ENCODE data around the gene TCEA3.
A peak's percentile ranks its signal among the peaks of the same experiment; 100 is the strongest.

The TCEA3 gene

DNA sequence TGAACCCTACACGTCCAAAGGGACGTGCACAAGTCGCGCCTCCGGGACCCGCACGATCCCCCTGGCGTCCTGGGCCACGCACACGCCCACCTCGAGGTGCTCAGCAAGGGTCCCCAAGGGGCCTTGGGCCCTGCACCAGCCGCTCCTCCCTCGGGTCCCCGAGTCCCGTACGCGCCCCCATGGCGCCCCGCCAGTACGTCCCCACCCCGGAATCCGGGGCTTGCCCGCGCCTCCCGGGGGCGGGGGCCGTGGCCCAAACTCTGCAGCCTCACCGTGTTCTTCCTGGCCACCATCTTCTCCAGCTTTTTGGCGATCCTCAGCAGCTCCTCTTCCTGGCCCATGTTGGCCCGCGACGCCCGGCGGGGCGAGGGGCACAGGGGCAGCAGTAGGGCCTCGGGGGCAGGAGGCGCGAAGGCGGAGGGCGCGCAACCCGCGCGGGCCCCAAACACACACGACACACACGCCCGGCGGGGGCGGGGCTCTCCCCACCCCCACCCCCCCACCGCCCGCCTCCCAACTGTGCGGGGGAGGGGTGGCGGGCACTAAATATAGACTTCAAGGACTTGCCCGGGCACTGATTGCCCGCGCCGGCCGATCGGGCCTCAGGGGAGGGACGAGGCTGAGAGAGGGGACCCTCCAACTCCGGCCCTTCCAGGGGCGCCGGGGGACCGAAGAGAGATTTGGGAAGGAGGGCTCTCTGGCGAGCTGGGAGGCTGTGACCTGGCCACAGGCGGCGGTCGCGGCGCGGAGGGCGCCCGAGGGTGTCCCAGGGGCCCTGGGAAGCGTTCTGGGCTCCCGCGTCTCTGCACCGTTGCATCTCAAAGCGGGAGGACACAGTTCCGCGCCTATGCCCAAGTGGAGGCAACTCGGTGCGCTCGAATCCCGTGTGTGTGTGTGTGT lies at the start of gene TCEA3:
TSS of gene TCEA3 (minus strand) at position 456 of the 900 bp plus-strand sequence. CDS start at position 341, 115 bp downstream.
- DNase-seq, result peak; percentile 40

DNA sequence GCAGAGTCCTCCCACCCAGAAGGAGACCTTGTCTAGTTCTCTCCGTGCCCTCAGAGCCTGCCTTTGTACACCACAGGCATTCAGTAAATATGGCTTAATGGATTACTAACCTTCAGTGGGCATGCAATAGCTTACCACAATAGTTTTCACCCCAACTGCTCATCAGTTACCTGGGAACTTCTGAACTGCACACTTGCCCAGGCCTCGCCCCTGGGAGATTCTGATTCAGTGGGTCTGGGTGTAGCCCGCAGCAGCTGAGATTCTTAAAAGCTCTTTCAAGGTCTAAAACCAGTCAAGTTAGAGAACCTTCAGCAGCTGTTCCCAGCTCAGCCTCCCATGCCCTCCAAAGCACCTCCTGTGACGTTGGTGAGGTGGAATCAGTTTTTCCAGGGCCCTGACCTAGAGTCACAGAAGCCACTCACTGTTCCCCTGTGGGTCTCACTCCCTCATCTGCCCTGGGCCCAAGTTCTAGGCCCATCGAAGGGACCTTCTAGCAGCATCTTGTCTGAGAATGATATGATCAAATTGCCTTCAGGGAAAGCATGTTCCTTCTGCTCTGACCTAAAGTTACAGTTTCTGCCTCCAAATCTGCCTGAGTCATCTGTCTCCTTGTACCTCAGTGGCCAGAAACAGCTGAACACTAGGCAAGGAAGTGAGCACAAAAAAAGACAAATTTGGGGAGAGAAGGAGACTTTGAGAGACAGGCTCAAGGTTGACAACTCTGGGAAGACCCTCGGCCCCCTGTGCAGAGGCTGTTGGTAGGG lies 48.7 kb upstream of the TCEA3 start:
- DNase-seq, result peak; percentile 17

DNA sequence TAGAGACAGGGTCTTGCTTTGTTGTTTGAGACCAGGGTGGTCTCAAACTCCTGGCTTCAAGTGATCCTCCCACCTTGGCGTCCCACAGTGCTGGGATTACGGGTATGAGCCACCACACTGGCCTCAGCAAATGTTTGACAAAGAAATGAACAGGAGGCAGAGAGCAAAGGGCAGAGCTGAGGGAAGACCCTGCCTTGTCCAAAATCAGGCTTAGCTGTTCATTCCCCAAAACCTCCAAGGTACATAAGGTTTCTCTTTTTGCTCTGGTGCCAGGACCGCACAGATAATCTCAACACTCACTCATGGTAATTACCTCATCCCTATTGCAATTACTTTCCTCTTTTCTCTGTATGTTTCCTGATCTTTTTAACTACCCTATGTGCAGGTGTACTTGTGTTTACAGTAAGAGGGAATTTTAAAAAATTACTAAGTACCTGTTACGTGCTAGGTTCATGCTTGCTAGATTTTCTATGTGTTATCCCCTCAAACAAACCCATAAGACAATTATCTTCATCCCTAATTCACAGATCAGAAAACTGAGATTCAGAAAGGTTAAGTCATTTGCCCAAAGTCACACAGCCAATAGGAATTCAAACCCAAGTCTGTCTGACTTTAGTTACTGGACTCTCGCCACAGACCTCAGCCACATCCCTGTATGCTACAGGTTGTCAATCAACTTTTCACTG lies 47.9 kb upstream of the TCEA3 start:
- no peak for DNase-seq

DNA sequence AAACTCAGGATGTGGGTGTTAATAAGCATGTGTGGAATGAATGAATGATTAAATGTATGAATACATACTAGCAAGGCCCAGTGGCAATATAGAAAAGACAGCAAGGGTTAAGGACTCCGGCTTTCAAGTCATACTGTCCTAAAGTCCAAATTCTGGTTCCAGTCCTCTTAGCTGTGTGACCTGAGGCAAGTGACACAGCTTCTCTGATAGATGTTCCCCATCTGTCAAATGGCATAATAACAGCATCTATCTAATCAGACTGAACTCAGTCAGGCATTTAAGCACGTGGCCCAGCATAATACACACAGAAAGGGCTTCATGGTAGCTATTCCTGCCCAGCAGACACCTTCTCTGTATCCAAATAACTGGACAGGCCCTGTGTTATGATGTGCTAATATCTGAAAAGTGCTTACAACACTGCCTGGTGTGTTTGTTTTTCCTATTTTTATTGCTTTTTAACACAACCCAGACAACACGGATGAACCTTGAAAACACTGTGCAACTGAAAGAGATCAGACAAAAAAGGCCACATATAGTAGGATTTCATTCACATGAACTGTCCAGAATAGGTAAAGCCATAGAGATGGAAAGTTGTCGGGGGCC lies 47.0 kb upstream of the TCEA3 start:
- no peak for DNase-seq

DNA sequence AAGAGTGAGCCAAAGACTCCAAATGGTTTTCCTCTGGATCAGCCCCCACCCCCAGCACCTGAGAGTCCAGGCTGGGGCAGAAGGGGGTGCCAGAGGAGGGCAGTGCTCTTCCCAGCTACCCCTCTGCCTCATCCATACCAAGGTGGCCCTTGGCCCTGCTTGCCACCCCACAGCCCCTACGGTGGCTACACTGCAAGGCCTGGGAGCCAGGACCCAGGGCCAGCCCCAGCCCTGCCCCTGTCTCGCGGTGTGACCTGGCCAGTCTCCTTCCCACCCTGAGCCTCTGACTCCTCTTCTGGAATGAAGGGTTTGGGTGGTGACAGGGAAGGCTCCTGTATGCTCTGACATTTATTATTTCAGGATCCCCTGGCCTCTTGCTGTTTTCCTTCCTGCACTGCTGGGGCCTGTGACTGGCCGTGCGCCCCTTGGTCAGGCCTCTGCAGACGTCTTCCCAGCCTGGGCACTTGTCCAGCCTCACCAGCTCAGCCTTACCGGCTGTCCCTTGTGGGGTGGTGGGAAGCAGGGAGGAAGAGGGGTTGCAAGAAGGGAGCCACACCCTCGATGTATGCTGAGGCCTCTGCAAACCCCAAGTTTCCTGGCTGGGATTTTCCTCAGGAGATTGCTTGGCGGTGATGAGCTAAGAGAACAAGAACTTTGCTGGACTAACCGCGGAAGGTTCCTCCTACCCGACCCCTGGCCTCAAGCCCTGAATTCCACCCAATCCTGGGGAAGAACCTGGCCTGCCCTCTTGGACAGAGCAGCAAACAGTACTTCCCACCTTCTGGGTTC lies 45.9 kb upstream of the TCEA3 start:
- DNase-seq, result peak; percentile 84

DNA sequence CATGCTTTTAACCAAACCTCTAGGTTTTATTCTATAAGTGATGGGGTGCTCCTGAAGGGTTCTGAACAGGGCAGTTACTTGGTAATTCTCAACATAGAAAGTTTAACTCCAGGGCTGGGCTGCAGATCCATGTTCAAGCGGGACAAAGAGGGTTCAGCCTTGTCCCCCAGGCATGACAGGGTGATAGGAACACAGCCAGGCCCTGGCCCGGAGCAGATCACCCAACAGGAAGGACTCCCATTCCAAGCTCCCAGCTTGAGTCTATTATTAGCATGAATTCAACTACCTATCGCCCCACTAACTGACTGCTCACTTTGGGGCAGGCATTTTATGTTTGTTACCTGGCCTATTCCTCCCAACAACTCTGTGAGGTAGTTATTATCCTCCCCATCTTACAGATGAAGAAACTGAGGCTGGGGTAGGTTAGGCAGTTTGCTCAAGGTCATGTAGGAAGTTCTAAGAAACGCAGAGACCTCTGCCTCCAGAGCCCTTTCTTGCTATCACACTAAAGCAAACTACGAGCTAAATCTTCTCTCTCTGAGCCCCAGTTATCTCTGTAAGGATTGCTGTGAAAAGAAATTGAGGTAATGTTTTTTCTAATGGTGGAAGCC lies 44.9 kb upstream of the TCEA3 start:
- no peak for DNase-seq

DNA sequence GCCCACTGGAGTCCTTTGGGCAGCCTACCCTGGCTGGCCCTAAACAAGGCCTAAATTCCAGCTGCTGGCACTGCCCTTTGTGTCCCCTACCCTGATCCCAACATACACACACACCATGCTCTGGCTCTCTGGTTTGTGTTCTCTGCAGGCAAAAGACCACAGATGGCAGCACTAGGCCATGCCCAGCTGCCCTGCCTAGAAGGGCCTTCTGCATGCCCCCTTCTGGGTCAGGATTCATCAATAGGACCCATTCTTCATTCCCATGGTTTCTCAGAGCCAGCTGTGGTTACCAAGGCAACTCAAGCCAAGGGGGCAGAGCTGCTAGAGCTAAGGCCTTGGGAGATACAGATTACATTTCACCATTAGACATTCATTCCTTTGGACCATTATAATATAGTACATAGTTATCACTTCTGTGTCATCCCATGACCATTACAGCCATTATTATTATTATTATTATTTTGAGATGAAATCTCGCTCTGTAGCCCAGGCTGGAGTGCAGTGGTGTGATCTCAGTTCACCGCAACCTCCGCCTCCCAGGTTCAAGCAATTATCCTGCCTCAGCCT lies 42.0 kb upstream of the TCEA3 start:
- no peak for DNase-seq

DNA sequence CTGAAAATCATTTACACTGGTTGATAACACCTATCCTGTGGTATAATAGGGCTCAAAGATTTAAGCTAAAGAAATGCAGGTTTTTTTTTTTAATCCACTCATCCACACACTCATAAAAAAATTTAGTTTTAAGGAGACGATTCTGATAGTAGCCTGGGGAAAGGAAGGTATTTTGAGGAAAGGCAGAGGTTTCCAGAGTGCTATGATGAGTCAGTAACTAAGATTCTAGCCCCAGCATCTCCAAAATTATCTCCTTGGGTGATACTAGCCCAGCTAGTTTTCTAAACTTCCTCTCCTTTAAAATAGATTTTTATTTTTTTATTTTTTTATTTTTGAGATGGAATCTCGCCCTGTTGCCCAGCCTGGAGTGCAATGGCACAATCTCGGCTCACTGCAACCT lies 38.7 kb upstream of the TCEA3 start:
- no peak for DNase-seq

DNA sequence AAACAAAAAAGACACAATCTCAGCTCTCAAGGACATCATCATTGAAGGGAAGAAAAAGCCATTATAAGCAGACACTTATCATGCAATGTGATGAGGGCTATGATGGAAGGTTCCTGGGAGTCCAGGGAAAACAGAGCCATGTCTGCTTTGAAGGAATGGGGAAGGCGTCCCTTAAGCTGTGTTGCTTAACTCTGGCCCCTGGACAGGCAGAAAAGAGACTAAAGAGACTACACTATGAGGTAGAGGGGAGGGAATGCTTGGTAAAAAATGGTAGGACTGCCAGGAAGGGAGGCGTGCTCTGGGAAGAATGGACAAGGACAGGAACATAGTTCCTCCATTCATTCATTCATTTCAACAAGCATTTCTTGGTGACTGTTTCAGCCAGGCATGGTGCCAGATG lies 38.2 kb upstream of the TCEA3 start:
- DNase-seq, result no peak

DNA sequence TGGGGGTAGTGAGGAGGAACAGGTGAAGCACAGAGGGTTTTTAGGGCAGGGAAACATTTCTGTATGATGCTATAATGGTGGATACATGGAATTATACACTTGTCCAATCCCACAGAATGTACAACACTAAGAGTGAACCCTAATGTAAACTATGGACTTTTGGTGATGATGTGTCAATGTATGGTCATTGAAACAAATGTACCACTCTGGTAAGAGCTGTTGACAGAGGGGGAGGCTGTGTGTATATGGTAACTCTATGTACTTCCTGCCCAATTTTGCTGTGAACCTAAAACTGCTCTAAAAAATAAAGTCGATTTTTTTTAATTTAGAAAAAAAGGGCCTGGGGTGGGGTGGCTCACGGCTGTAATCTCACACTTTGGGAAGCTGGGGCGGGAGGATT lies 36.5 kb upstream of the TCEA3 start:
- DNase-seq, result no peak

DNA sequence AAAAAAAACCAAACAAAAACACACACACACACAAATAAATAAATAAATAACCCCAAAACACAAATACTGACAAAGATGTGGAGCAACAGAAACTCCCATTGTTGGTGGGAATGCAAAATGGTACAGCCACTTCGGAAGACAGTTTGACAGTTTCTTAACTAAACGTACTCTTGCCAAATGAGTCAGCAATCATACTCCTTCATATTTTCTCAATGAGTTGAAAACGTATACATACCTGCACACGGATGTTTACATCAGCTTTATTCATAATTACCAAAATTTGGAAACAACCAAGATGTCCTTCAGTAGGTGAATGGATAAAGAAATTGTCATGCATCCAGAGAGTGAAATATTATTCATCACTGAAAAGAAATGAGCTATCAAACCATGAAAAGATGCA lies 36.0 kb upstream of the TCEA3 start:
- DNase-seq, result no peak

DNA sequence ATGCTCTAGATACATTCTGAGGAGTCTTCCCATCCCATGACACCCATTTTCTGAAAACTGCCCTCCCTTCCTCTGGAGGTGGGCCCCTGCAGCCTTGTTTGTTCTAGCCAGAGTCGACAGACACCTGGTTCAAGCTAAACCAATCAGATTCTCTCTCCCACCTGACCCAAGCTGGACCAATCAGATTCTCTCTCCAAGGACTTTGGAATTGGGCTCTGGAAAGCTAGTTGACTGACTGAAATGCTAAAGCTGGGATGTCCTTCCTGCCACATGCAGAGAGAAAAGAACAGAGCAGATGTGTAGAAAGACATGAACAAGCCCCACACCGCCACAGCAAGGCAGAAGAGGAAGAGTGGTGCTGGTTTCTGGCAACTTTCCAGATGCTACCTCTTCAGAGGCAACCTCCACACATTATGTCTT lies 34.8 kb upstream of the TCEA3 start:
- no peak for DNase-seq

DNA sequence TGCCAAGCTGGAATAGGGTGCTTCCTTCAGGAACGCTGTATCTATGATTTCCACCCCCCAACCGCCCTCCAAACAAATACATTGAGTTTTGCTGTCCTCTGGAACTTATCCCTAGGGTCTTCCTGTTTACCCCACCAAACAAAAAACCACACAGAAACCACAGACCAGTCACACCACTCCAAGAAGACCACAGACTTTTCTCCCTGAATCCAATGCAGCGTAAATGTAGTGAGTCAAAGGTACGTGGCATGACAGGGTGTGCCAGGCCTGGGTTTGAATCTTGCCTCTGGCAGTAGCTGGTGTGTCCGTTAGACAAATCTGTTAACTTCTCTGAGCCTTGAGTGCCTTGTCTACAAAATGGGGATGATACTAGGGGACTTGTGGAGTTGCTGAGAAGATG lies 31.7 kb upstream of the TCEA3 start:
- DNase-seq, result no peak

DNA sequence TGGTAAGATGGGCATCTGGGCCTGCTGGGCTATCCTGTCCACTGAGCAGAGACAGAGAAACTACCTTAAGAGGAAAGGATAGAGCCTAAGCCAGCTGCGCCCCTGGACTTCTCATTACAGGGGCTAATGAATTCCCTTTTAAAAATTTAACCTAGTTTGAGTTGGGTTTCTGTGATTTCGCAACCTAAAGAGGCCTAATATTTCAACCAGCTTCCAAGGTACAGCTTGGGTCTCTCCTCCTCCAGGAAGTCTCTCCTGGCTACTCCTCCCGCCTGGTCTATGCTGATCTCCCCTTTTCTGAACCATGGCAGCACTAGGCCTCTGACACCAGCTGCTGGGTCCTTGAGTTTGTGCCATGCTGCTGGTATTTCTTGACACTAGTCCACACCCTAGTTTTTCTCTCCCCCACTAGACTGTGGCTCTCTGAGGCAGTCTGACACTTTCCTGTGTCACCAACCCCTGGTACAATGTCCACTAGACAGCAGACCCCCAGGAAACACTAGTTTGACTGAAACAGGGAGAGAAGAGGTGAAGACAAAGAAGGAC lies 29.0 kb upstream of the TCEA3 start:
- no peak for DNase-seq

DNA sequence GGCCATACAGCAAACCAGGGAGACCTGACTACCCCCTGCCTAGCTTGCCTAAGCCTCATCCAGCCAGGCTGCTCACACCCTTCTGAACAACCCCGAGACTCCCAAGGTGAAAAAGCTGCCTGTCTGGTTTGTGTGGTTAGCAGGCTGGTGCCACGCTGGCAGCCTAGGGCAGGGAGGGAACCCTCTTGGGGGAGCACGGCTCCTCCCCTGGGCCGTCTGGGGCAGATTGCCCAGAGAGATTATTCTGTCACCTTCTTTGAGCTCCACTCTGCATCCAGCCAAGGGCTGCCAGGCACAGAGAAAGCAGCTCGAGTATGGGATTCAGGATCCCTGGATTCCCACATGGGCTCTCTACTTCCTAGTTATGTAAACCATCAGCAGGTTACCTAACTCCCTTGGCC lies 27.5 kb upstream of the TCEA3 start:
- DNase-seq, result peak; percentile 22

DNA sequence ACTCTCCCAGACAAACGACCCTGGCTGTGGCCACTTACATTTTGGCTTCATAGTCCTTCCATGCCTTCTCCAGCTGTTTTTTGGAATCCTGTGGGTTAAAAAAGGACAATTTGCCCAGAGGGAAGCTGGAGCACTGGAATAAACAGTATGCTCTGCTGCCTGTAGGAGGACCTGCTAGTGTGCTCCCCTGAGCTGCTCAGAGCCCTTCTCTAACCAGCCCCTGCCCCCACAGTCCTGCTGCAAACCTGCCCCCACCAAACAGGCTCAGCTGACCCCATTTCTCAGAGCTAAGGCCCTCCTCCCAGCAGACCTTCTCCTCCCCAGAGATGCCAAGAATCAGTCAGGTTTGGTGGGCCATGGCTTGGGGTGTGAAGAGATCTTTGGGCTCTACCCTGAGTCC lies 26.9 kb upstream of the TCEA3 start:
- DNase-seq, result no peak

DNA sequence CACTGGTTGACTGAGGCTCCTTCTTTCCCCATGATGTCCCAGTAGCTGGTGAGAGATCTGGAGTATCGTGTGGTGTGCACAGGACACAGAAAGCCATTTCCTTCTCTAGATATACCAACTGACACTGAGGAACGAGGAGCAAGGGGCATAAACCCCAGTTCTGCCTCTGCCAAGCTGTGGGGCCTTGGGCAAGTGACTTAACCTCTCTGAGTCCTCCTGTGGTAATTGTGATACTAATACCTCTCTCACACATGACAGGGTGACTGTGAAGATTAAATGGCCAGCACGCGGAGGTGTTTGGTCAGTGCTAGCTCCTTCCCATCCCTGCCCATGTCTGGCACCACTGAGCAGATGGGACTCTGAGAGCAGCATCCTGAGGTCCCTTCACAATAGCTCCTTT lies 26.3 kb upstream of the TCEA3 start:
- DNase-seq, result no peak

DNA sequence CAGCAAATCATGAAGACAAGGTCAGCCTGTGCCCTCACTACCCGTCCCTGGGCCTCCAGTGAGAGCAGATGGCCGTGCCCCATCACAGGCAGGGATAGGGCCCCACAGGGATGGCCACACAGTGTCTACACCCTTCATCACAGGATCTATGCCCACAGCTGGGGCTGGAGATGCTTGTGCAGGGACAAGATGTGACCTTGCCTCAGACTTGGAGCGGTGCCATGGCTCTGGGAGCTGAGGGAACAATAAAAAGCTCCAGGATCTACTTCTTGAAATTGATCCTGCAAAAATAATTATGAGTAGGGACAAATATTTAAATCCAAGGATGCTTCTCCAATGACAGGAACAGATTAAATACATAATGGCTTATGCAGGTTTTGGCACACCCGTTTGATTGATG lies 25.4 kb upstream of the TCEA3 start:
- DNase-seq, result no peak

DNA sequence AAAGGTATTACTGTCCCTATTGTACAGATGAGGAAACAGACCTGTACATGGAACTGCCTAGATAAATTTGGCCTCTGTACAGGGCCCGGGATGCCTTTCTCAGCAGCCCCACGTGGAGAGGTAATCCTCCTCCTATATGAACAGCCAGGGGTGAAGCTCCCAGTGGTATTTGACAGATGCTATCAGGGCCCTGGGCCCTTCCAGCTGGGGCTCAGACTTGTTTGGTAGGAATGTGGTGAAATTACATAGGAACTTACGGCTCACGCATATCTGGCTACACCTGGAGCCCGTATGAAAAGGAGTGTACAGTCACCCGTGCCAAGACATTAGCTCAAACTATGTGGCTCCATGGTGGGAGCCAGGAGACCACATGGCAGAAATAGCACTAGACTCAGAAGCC lies 24.8 kb upstream of the TCEA3 start:
- DNase-seq, result no peak

DNA sequence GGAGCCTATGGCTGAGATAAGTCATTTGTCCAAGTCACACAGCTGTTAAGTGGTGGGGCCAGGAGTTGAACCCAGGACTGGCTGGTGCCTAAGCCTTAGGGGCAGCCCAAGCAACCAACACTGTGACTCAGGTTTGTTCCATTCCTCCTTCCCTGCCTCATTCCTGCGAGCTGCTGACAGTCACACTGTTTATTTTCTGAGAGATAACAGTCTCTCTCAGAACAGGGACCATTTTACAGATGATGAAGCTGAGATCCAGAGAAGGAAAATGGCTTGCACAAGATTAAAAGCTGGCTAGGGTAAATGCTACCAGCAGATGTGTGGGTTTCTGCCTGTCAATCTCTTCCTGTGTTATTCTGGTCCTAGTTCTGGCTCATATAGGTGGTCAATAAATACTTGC lies 24.3 kb upstream of the TCEA3 start:
- DNase-seq, result no peak

DNA sequence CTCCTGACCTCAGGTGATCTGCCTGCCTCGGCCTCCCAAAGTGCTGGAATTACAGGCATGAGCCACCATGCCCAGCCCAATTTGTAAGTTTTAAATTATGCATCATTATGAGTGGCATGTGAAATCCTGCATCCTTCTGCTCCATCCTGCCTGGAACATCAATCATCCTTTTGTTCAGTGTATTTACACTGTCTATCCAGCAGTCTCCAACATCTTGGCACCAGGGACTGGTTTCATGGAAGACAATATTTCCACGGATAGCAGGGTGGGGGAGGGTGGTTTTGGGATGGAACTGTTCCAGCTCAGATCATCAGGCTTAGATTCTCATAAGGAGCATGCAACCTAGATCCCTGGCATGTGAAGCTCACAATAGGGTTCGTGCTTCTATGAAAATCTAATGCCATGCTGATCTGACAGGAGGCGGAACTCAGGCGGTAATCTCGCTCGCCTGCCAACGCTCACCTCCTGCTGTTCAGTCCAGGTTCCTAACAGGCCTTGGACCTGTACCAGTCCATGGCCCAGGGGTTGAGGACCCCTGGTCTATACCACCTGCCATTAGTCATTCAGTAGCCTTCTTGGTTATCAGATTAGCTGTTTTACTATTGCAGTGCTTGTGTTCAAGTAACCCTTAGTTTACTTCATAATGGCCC lies 22.2 kb upstream of the TCEA3 start:
- DNase-seq, result no peak
